Esophagus muscularis mucosa (tissue), 4 donors: Measurements from ENCODE around the gene TJP1. TPM values are rescaled to one million over a fixed set of nuclear protein-coding genes. Genes with fewer than 3 reads are reported as not detected.

ENCODE experiments used
- DNase-seq: peaks from one replicate; pipeline ENCODE4 v3.0.0-alpha.2; 2017; ENCODE audit errors: extremely low spot score
- H3K27ac ChIP-seq, 4 donors: fragments of 200-600 bp; sonication (generic); replicated peaks in 1 of 4; 1 replicate in 3 of 4; 2 replicates in 1 of 4; pipeline ENCODE4 v1.5.1; 2016 to 2019; ENCODE audit warnings: mild to moderate bottlenecking in 1 of 4
- H3K27me3 ChIP-seq, 4 donors: fragments of 200-600 bp; sonication (generic); one replicate each; pipeline versions ENCODE4 v1.5.1 to v1.6.0; 2016 to 2019
- H3K36me3 ChIP-seq, 4 donors: fragments of 200-600 bp; sonication (generic); one replicate each; pipeline ENCODE4 v1.5.1; 2016 to 2019
- H3K4me1 ChIP-seq, 4 donors: fragments of 200-600 bp; sonication (generic); one replicate each; pipeline ENCODE4 v1.5.1; 2016 to 2019
- H3K4me3 ChIP-seq, 4 donors: fragments of 200-600 bp; sonication (generic); 1 replicate in 2 of 4; 2 replicates in 2 of 4; pipeline ENCODE4 v1.5.1; 2016 to 2019; ENCODE audit warnings: mild to moderate bottlenecking in 4 of 4, moderate library complexity in 1 of 4
- H3K9me3 ChIP-seq, 4 donors: fragments of 200-600 bp; sonication (generic); 1 replicate in 3 of 4; 2 replicates in 1 of 4; pipeline ENCODE4 v1.5.1; 2016 to 2019
- CTCF ChIP-seq, 3 experiments: fragments of 200-600 bp in 2 of 3; fragments of 450-650 bp in 1 of 3; sonication (generic) in 2 of 3; IDR thresholded peaks; one replicate each; pipeline ENCODE4 v1.5.1; 2017 to 2019; ENCODE audit warnings: antibody characterized with exemption in 3 of 3, mild to moderate bottlenecking in 2 of 3, moderate library complexity in 1 of 3
- EP300 ChIP-seq: sonication (generic); formaldehyde crosslinking; IDR thresholded peaks from one replicate; pipeline ENCODE4 v1.6.1; 2017; ENCODE audit warnings: antibody characterized with exemption
- POLR2A ChIP-seq: fragments of 450-650 bp; IDR thresholded peaks from one replicate; pipeline ENCODE4 v1.6.1; 2017; ENCODE audit warnings: antibody characterized with exemption, moderate library complexity, mild to moderate bottlenecking, low read depth
- POLR2AphosphoS5 ChIP-seq, 2 donors: sonication (generic); formaldehyde crosslinking; IDR thresholded peaks; one replicate each; pipeline ENCODE4 v1.6.1; 2017; ENCODE audit warnings: antibody characterized with exemption in 2 of 2
- WGBS: methylation state at CpG from one replicate; pipeline ENCODE4 v1.1.5; 2018; 5-methylcytosine and 5-hydroxymethylcytosine counted together
- intact Hi-C: fragments of 100-400 bp; cut with DNase I; formaldehyde crosslinking; loops from one replicate; pipeline ENCODE4 v1.15.1; 2023
- total RNA-seq, 4 donors: library from RNA; depleted of rRNA; stranded (reverse); fragments of >200 nt; gene quantifications; one replicate each; pipeline versions ENCODE4 v1.1.0 to v1.2.1, GENCODE V29; 2016

The TJP1 gene
- total RNA-seq, 4 donors from 2014 or later: 69.4 to 108 (median 90.2) TPM

- no peak for TF ChIP-seq POLR2A
- no peak for TF ChIP-seq CTCF (IDR thresholded peaks at IDR 0.05)
- TF ChIP-seq EP300: no peak
- TF ChIP-seq POLR2AphosphoS5 (IDR thresholded peaks at IDR 0.05): no peak
These were observed 44.1 kb upstream of the TJP1 start for GRCh38 chr15:29866337-29866736.

GRCh38 chr15:29864501-29864900 lies 42.2 kb upstream of the TJP1 start:
- TF ChIP-seq CTCF (IDR thresholded peaks at IDR 0.05): no peak
- no peak for TF ChIP-seq EP300
- TF ChIP-seq POLR2A: no peak
- TF ChIP-seq POLR2AphosphoS5 (IDR thresholded peaks at IDR 0.05): no peak
- no peak overlapping the region for H3K4me3 ChIP-seq
- no peak overlapping the region for H3K27ac ChIP-seq
- H3K9me3 ChIP-seq: no peaks in the 10 kb centered on the region
- no peaks in the 10 kb centered on the region for H3K36me3 ChIP-seq
- WGBS: 84% methylated on average over 4 of the region's 4 CpGs
- no peak for DNase-seq
- no peaks in the 10 kb centered on the region for H3K27me3 ChIP-seq
- intact Hi-C loops: no loop called here
- peaks cover 0 to 12% (median 0%) of the 10 kb centered on the region in 4 donors for H3K4me1 ChIP-seq

More at GRCh38 chr15:29866337-29866736, 44.1 kb upstream of the TJP1 start:
- intact Hi-C loops: no loop called here
- Histone ChIP-seq H3K4me3 (no peak overlapping the region), H3K36me3 (no peaks in the 10 kb centered on the region), H3K4me1 (peaks cover 0 to 19% (median 3%) of the 10 kb centered on the region in 4 donors), H3K9me3 (no peaks in the 10 kb centered on the region), H3K27ac (no peak overlapping the region), H3K27me3 (no peaks in the 10 kb centered on the region)
- WGBS: 84% methylated on average over 1 of the region's 1 CpG
- DNase-seq: no peak

- peaks cover 0 to 12% (median 0%) of the 10 kb centered on the region in 4 donors for H3K4me1 ChIP-seq
- H3K4me3 ChIP-seq: no peak overlapping the region
- DNase-seq: no peak
- WGBS: 88% methylated on average over 4 of the region's 4 CpGs
- intact Hi-C loops: no loop called here
- no peaks in the 10 kb centered on the region for H3K27me3 ChIP-seq
- no peaks in the 10 kb centered on the region for H3K9me3 ChIP-seq
- H3K27ac ChIP-seq: no peak overlapping the region
- no peaks in the 10 kb centered on the region for H3K36me3 ChIP-seq
- TF ChIP-seq CTCF (IDR thresholded peaks at IDR 0.05) (no peak), POLR2A (no peak), EP300 (no peak), POLR2AphosphoS5 (IDR thresholded peaks at IDR 0.05) (no peak)
These were observed 41.2 kb upstream of the TJP1 start for GRCh38 chr15:29863438-29863837.

GRCh38 chr15:29862271-29862670 lies 40.0 kb upstream of the TJP1 start:
- TF ChIP-seq EP300 (no peak), CTCF (IDR thresholded peaks at IDR 0.05) (no peak), POLR2AphosphoS5 (IDR thresholded peaks at IDR 0.05) (no peak), POLR2A (no peak)
- intact Hi-C loops: no loop called here
- no peak for DNase-seq
- Histone ChIP-seq H3K36me3 (no peaks in the 10 kb centered on the region), H3K9me3 (no peaks in the 10 kb centered on the region), H3K4me3 (no peak overlapping the region), H3K27ac (no peak overlapping the region), H3K27me3 (no peaks in the 10 kb centered on the region), H3K4me1 (peaks cover 0 to 12% (median 0%) of the 10 kb centered on the region in 4 donors)
- 77% methylated on average over 2 of the region's 2 CpGs for WGBS

- H3K4me3 ChIP-seq: no peak overlapping the region
- H3K4me1 ChIP-seq: peaks cover 0 to 9% (median 0%) of the 10 kb centered on the region in 4 donors
- TF ChIP-seq POLR2AphosphoS5 (IDR thresholded peaks at IDR 0.05): no peak
- TF ChIP-seq POLR2A: no peak
- TF ChIP-seq CTCF (IDR thresholded peaks at IDR 0.05): no peak
- TF ChIP-seq EP300: no peak
- H3K9me3 ChIP-seq: no peaks in the 10 kb centered on the region
- H3K27me3 ChIP-seq: no peaks in the 10 kb centered on the region
- intact Hi-C loops: no loop called here
- H3K36me3 ChIP-seq: no peaks in the 10 kb centered on the region
- WGBS: 92% methylated on average over 2 of the region's 2 CpGs
- no peak for DNase-seq
- H3K27ac ChIP-seq: no peak overlapping the region
These were observed 38.6 kb upstream of the TJP1 start for GRCh38 chr15:29860872-29861271.
